Measurements from ENCODE around the gene GLYATL2. TPM values are rescaled to one million over a fixed set of nuclear protein-coding genes. Genes with fewer than 3 reads are reported as not detected.

Gene GLYATL2
- total RNA-seq, 1 donor = 2.2 TPM

- TF ChIP-seq CTCF (IDR thresholded peaks at IDR 0.05; ENCODE audit: insufficient read depth, low read depth, low read length) = no peak
- DNase-seq (ENCODE audit: low read depth) = no peak
- no peak overlapping the region for H3K4me3 ChIP-seq (ENCODE audit: low read depth, low read length)
Measured at GRCh38 chr11:58807343-58807742, 37.2 kb downstream of the GLYATL2 start.

GRCh38 chr11:58805065-58805464, 39.4 kb downstream of the GLYATL2 start:
- no peak for TF ChIP-seq CTCF (IDR thresholded peaks at IDR 0.05; ENCODE audit: insufficient read depth, low read depth, low read length)
- no peak for DNase-seq (ENCODE audit: low read depth)
- H3K4me3 ChIP-seq (ENCODE audit: low read depth, low read length) = no peak overlapping the region

GRCh38 chr11:58801974-58802545, 42.4 kb downstream of the GLYATL2 start:
- H3K4me3 ChIP-seq (ENCODE audit: low read depth, low read length) = no peak overlapping the region
- DNase-seq (ENCODE audit: low read depth) = no peak
- TF ChIP-seq CTCF (IDR thresholded peaks at IDR 0.05; ENCODE audit: insufficient read depth, low read depth, low read length) = no peak

GRCh38 chr11:58801302-58801701, 43.2 kb downstream of the GLYATL2 start:
- no peak for DNase-seq (ENCODE audit: low read depth)
- H3K4me3 ChIP-seq (ENCODE audit: low read depth, low read length) = no peak overlapping the region
- no peak for TF ChIP-seq CTCF (IDR thresholded peaks at IDR 0.05; ENCODE audit: insufficient read depth, low read depth, low read length)

GRCh38 chr11:58796333-58796732, 48.2 kb downstream of the GLYATL2 start:
- no peak for TF ChIP-seq CTCF (IDR thresholded peaks at IDR 0.05; ENCODE audit: insufficient read depth, low read depth, low read length)
- H3K4me3 ChIP-seq (ENCODE audit: low read depth, low read length) = no peak overlapping the region
- DNase-seq (ENCODE audit: low read depth) = no peak

GRCh38 chr11:58788355-58789023, 56.0 kb downstream of the GLYATL2 start:
- peak; percentile 71 for TF ChIP-seq CTCF (IDR thresholded peaks at IDR 0.05; ENCODE audit: insufficient read depth, low read depth, low read length)
- DNase-seq (ENCODE audit: low read depth) = peak; percentile 33
- no peak overlapping the region for H3K4me3 ChIP-seq (ENCODE audit: low read depth, low read length)

- no peak overlapping the region for H3K4me3 ChIP-seq (ENCODE audit: low read depth, low read length)
- DNase-seq (ENCODE audit: low read depth) = no peak
- no peak for TF ChIP-seq CTCF (IDR thresholded peaks at IDR 0.05; ENCODE audit: insufficient read depth, low read depth, low read length)
Measured at GRCh38 chr11:58787903-58788302, 56.6 kb downstream of the GLYATL2 start.
